Upper lobe of left lung (tissue), 6 donors: Measurements from ENCODE around the gene CLASP1. TPM values are rescaled to one million over a fixed set of nuclear protein-coding genes. Genes with fewer than 3 reads are reported as not detected.
A peak's percentile ranks its signal among the peaks of the same experiment; 100 is the strongest.
"Not testable (repeated sequence)": the region's sequence is repeated elsewhere in the genome, so short reads cannot be mapped to it uniquely, and the experiment has no call there.

Source experiments
- ATAC-seq, 2 donors: fragments of 200-7000 bp; cut with Tn5 transposase; one replicate each; pipeline ENCODE4 v1.9.1; 2022; ENCODE audit warnings: mild to moderate bottlenecking in 2 of 2, moderate library complexity in 2 of 2; ENCODE audit not compliant: low FRiP score in 2 of 2
- DNase-seq, 2 donors: peaks; one replicate each; pipeline ENCODE4 v3.0.0-alpha.2; 2019 to 2020
- H3K27ac ChIP-seq, 4 donors: fragments of 200-600 bp; sonication (generic); one replicate each; pipeline ENCODE4 v1.5.1; 2016 to 2019
- H3K27me3 ChIP-seq, 4 donors: fragments of 200-600 bp; sonication (generic); one replicate each; pipeline ENCODE4 v1.5.1; 2017 to 2019
- H3K36me3 ChIP-seq, 4 donors: fragments of 200-600 bp; sonication (generic); one replicate each; pipeline ENCODE4 v1.5.1; 2016 to 2019
- H3K4me1 ChIP-seq, 4 donors: fragments of 200-600 bp; sonication (generic); one replicate each; pipeline ENCODE4 v1.5.1; 2018 to 2019
- H3K4me3 ChIP-seq, 4 donors: fragments of 200-600 bp; sonication (generic); one replicate each; pipeline ENCODE4 v1.5.1; 2017 to 2019; ENCODE audit warnings: mild to moderate bottlenecking in 2 of 4, moderate library complexity in 1 of 4
- H3K9me3 ChIP-seq, 4 donors: fragments of 200-600 bp; sonication (generic); one replicate each; pipeline ENCODE4 v1.5.1; 2018 to 2019
- CTCF ChIP-seq, 6 experiments: fragments of 450-650 bp in 4 of 6; fragments of 200-600 bp in 2 of 6; sonication (generic) in 2 of 6; IDR thresholded peaks; one replicate each; pipeline ENCODE4 v1.5.1; 2016 to 2019; ENCODE audit warnings: antibody characterized with exemption in 6 of 6
- EP300 ChIP-seq, 4 donors: sonication (generic); formaldehyde crosslinking; IDR thresholded peaks; one replicate each; pipeline ENCODE4 v1.5.1; 2017; ENCODE audit warnings: antibody characterized with exemption in 4 of 4, control low read depth in 2 of 4
- POLR2A ChIP-seq, 4 donors: fragments of 450-650 bp; IDR thresholded peaks; one replicate each; pipeline ENCODE4 v1.5.1; 2016 to 2017; ENCODE audit warnings: antibody characterized with exemption in 4 of 4, mild to moderate bottlenecking in 2 of 4
- POLR2AphosphoS5 ChIP-seq, 2 donors: sonication (generic); formaldehyde crosslinking; IDR thresholded peaks; one replicate each; pipeline ENCODE4 v1.5.1; 2017; ENCODE audit warnings: antibody characterized with exemption in 2 of 2
- WGBS, 2 donors: methylation state at CpG; one replicate each; pipeline ENCODE4 v1.1.5; 2017 to 2018; 5-methylcytosine and 5-hydroxymethylcytosine counted together
- total RNA-seq, 6 donors: library from RNA; depleted of rRNA in 4 of 6; stranded (reverse); fragments of >200 nt in 4 of 6; gene quantifications; one replicate each; pipeline versions ENCODE4 v1.1.0 to v1.2.1, GENCODE V29; 2016 to 2021
- donor health status: DM: no; HTN: no; CAD: no; lungs with moderate emphysema.
- donor health status: DM: no; HTN: yes; CAD: no; lungs with severe emphysema.

CLASP1 gene
- total RNA-seq, 6 donors from 2014 or later = 36.3 to 95.3 (median 46.8) TPM

- Histone ChIP-seq H3K27ac (no peak overlapping the region), H3K36me3 (no peaks in the 10 kb centered on the region), H3K9me3 (no peaks in the 10 kb centered on the region), H3K27me3 (no peaks in the 10 kb centered on the region), H3K4me1 (peaks cover 2 to 9% (median 6%) of the 10 kb centered on the region in 4 donors), H3K4me3 (no peak overlapping the region)
- 83% methylated on average over 5 of the region's 5 CpGs for WGBS, 2 donors
- ATAC-seq = no peak
- TF ChIP-seq EP300 (IDR thresholded peaks at IDR 0.05) = no peak
- no peak for TF ChIP-seq CTCF (IDR thresholded peaks at IDR 0.05)
- TF ChIP-seq POLR2A (IDR thresholded peaks at IDR 0.05) = no peak
- TF ChIP-seq POLR2AphosphoS5 (IDR thresholded peaks at IDR 0.05) = no peak
- DNase-seq = no peak
Measured at GRCh38 chr2:121640380-121641316, 8.6 kb downstream of the CLASP1 start.

GRCh38 chr2:121639846-121640245 lies 9.4 kb downstream of the CLASP1 start:
- not testable (repeated sequence) for H3K27ac ChIP-seq, H3K9me3 ChIP-seq, DNase-seq, H3K4me1 ChIP-seq, H3K27me3 ChIP-seq, ATAC-seq, H3K36me3 ChIP-seq, H3K4me3 ChIP-seq
- 98 to 99% methylated on average over 6 of the region's 6 CpGs for WGBS, 2 donors

DNA sequence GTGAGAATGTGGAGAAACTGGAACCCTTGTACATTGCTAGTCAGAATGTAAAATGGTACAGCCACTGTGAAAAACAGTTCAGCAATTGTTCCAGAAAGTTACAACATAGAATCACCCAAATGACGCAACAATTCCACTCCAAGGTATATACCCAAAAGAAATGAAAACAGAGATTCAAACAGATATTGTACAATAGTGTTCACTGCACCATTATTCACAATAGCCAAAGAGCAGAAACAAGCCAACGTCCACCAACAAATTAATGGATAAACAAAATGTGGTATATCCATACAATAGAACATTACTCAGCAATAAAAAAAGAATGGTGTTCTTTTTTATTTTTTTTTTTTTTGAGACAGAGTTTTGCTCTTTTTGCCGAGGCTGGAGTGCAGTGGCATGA lies 10.9 kb downstream of the CLASP1 start:
- Histone ChIP-seq H3K27ac (no peak overlapping the region), H3K9me3 (no peaks in the 10 kb centered on the region), H3K4me1 (peaks cover 14 to 17% (median 14%) of the 10 kb centered on the region in 4 donors), H3K36me3 (no peaks in the 10 kb centered on the region), H3K27me3 (no peaks in the 10 kb centered on the region), H3K4me3 (no peak overlapping the region)
- ATAC-seq = no peak
- no peak for TF ChIP-seq POLR2A (IDR thresholded peaks at IDR 0.05)
- no peak for TF ChIP-seq CTCF (IDR thresholded peaks at IDR 0.05)
- TF ChIP-seq POLR2AphosphoS5 (IDR thresholded peaks at IDR 0.05) = no peak
- TF ChIP-seq EP300 (IDR thresholded peaks at IDR 0.05) = no peak
- WGBS, 2 donors = 94% methylated on average over 3 of the region's 3 CpGs
- no peak for DNase-seq

GRCh38 chr2:121635371-121635770 lies 13.9 kb downstream of the CLASP1 start:
- Histone ChIP-seq H3K27me3 (no peaks in the 10 kb centered on the region), H3K27ac (peak overlapping the region in 1 of 4 donors; percentile 34), H3K4me1 (peaks cover 14 to 34% (median 24%) of the 10 kb centered on the region in 4 donors), H3K4me3 (no peak overlapping the region), H3K9me3 (no peaks in the 10 kb centered on the region), H3K36me3 (no peaks in the 10 kb centered on the region)
- no peak for ATAC-seq
- TF ChIP-seq POLR2A (IDR thresholded peaks at IDR 0.05) = no peak
- TF ChIP-seq EP300 (IDR thresholded peaks at IDR 0.05) = no peak
- no peak for TF ChIP-seq CTCF (IDR thresholded peaks at IDR 0.05)
- no peak for TF ChIP-seq POLR2AphosphoS5 (IDR thresholded peaks at IDR 0.05)
- DNase-seq = no peak
- WGBS, 2 donors = 59 to 76% methylated on average over 1 of the region's 1 CpG

DNA sequence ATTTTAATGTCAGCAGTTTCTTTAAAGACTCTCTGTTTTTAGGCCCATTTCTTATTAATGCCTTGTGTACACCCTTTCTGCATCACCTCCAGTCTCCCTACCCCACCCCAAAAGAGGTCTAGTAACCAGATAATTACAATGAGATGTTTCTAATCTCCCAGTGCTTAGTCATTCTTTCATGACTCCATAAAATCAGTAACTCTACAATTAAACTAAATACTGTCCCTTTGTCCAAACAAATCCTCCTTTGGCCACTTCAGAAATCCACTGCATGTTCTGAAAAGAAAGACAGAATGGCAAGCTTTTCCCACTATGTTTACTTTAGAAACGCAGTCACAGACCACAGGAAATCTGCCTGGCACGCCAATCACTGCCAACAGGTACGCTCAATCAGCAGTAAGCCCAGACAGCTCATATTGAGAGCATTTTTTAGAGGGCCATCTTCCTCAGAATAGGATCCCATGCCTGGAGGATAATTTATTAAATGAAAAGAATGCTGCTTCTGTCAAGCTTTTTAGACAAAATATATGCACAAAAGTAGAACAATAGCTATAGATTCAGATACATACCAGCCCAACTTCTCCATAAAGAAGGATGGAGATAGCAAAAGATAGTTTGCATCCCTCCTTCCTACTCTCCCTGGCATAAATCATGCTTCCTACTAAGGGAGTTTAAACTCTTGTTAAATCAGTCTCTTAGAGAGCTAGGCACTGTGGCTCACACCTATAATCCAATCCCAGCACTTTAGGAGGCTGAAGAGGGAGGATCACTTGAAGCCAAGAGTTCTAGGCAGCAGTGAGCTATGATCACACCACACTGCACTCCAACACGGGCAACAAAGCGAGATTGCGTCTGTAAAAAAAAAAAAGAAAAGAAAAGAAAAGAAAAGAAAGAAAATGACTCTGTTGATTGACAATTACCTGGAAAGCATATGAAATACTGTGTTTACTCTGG lies 14.6 kb downstream of the CLASP1 start:
- DNase-seq = no peak
- H3K4me1 ChIP-seq = peaks cover 14 to 34% (median 24%) of the 10 kb centered on the region in 4 donors
- no peak overlapping the region for H3K4me3 ChIP-seq
- 45% methylated on average over 6 of the region's 6 CpGs for WGBS, 2 donors
- no peak for ATAC-seq
- peak overlapping the region in 1 of 4 donors; percentile 34 for H3K27ac ChIP-seq
- TF ChIP-seq POLR2A (IDR thresholded peaks at IDR 0.05) = no peak
- no peak for TF ChIP-seq EP300 (IDR thresholded peaks at IDR 0.05)
- TF ChIP-seq POLR2AphosphoS5 (IDR thresholded peaks at IDR 0.05) = no peak
- no peak for TF ChIP-seq CTCF (IDR thresholded peaks at IDR 0.05)
- H3K9me3 ChIP-seq = no peaks in the 10 kb centered on the region
- no peaks in the 10 kb centered on the region for H3K36me3 ChIP-seq
- H3K27me3 ChIP-seq = no peaks in the 10 kb centered on the region
